A673 (cell line): ENCODE data around the gene CNIH3. TPM values are rescaled to one million over a fixed set of nuclear protein-coding genes. Genes with fewer than 3 reads are reported as not detected.

Source experiments
- BruUV-seq: library from RNA; stranded (reverse); fragments of 400-500 nt; replicated peaks from 2 replicates; lab custom pipeline; 2021; lab: Mats Ljungman, UMichigan
- CTCF ChIA-PET: fragments of 300-600 bp; sonication (Branson Sonifier 250); formaldehyde crosslinking; loops from one replicate; lab custom pipeline; 2022; ENCODE audit warnings: antibody characterized with exemption; lab: Charles Lee
- POLR2A ChIA-PET: fragments of 300-600 bp; sonication (Branson Sonifier 250); formaldehyde crosslinking; loops from one replicate; lab custom pipeline; 2022; ENCODE audit warnings: antibody characterized with exemption; ENCODE audit not compliant: low non-redundant PET; lab: Charles Lee
- DNase-seq: peaks from one replicate; pipeline ENCODE4 v3.0.0-alpha.2; 2015; ENCODE audit warnings: low spot score
- H3K27ac ChIP-seq: fragments of 200-600 bp; sonication (generic); 2 replicates; pipeline ENCODE4 v1.5.1; 2016; ENCODE audit warnings: mixed run types, low read depth, mild to moderate bottlenecking, mixed read lengths, antibody characterized with exemption, low read length; ENCODE audit not compliant: poor library complexity, severe bottlenecking
- H3K27me3 ChIP-seq: fragments of 200-600 bp; sonication (generic); replicated peaks from 2 replicates; pipeline ENCODE4 v1.6.1; 2017; ENCODE audit warnings: mixed run types, low read depth, mild to moderate bottlenecking, mixed read lengths, antibody characterized with exemption, low read length; ENCODE audit not compliant: insufficient read depth, poor library complexity
- H3K36me3 ChIP-seq: fragments of 200-600 bp; sonication (generic); 2 replicates; pipeline ENCODE4 v1.6.1; 2016; ENCODE audit warnings: mixed run types, mild to moderate bottlenecking, mixed read lengths, antibody characterized with exemption, low read length; ENCODE audit not compliant: insufficient read depth, poor library complexity, severe bottlenecking
- H3K4me1 ChIP-seq: fragments of 200-600 bp; sonication (generic); 2 replicates; pipeline ENCODE4 v1.6.1; 2017; ENCODE audit warnings: mixed run types, mild to moderate bottlenecking, mixed read lengths, antibody characterized with exemption, low read length; ENCODE audit not compliant: insufficient read depth, poor library complexity, severe bottlenecking
- H3K4me3 ChIP-seq: fragments of 200-600 bp; sonication (generic); 2 replicates; pipeline ENCODE4 v1.5.1; 2016; ENCODE audit warnings: low read depth, mixed run types, mild to moderate bottlenecking, mixed read lengths, low read length; ENCODE audit not compliant: poor library complexity, severe bottlenecking
- H3K9me3 ChIP-seq: fragments of 200-600 bp; sonication (generic); 2 replicates; pipeline ENCODE4 v1.6.1; 2016; ENCODE audit warnings: mixed run types, low read depth, mild to moderate bottlenecking, mixed read lengths, antibody characterized with exemption, low read length; ENCODE audit not compliant: poor library complexity, severe bottlenecking
- CTCF ChIP-seq: fragments of 300-800, 200-600 bp; sonication (generic); conservative IDR thresholded peaks from 2 replicates; pipeline ENCODE4 v1.5.1; 2017; ENCODE audit warnings: low read depth, mild to moderate bottlenecking, antibody characterized with exemption, low read length, moderate library complexity, mixed read lengths
- EZH2 ChIP-seq: fragments of 200-600 bp; sonication (generic); IDR thresholded peaks from 2 replicates; pipeline ENCODE4 v1.6.1; 2017; ENCODE audit warnings: borderline replicate concordance, low read depth, mild to moderate bottlenecking, mixed read lengths, antibody characterized with exemption, low read length; ENCODE audit not compliant: poor library complexity, severe bottlenecking
- intact Hi-C: fragments of 100-400 bp; cut with micrococcal nuclease; formaldehyde crosslinking; loops from one replicate; pipeline ENCODE4 v1.10.0; 2022; ENCODE audit not compliant: unreplicated experiment
- total RNA-seq: library from RNA; stranded (reverse); gene quantifications from 2 replicates; pipeline ENCODE4 v1.2.3, GENCODE V29; 2021

Gene CNIH3
- total RNA-seq, 1 experiment from 2014 or later: 3.8 TPM

- Histone ChIP-seq H3K27me3 (no peaks in the 10 kb centered on the region), H3K4me1 (peaks cover 3% of the 10 kb centered on the region), H3K4me3 (no peak overlapping the region), H3K9me3 (no peaks in the 10 kb centered on the region), H3K36me3 (no peaks in the 10 kb centered on the region), H3K27ac (no peak overlapping the region)
- intact Hi-C loops: loop anchor here (10.0 kb wide), 1 partner anchor 220 kb away; no protein-coding TSS in a partner anchor
- POLR2A ChIA-PET: no interaction called here
- TF ChIP-seq EZH2 (no peak), CTCF (no peak)
- no TSS peak for BruUV-seq
- no peak for DNase-seq
- CTCF ChIA-PET: no interaction called here
These were observed 128.4 kb downstream of the CNIH3 start for GRCh38 chr1:224744521-224744920.

GRCh38 chr1:224745394-224745793, 129.3 kb downstream of the CNIH3 start:
- BruUV-seq: no TSS peak
- TF ChIP-seq CTCF: no peak
- TF ChIP-seq EZH2: no peak
- intact Hi-C loops: loop anchor here (10.0 kb wide), 1 partner anchor 221 kb away; no protein-coding TSS in a partner anchor
- H3K27me3 ChIP-seq: no peaks in the 10 kb centered on the region
- ChIA-PET POLR2A (no interaction called here), CTCF (no interaction called here)
- H3K36me3 ChIP-seq: no peaks in the 10 kb centered on the region
- H3K9me3 ChIP-seq: no peaks in the 10 kb centered on the region
- DNase-seq: no peak
- no peak overlapping the region for H3K27ac ChIP-seq
- H3K4me3 ChIP-seq: no peak overlapping the region
- H3K4me1 ChIP-seq: peaks cover 3% of the 10 kb centered on the region

- intact Hi-C loops: loop anchor here (10.0 kb wide), 1 partner anchor 221 kb away; no protein-coding TSS in a partner anchor
- Histone ChIP-seq H3K36me3 (no peaks in the 10 kb centered on the region), H3K4me3 (no peak overlapping the region), H3K27me3 (no peaks in the 10 kb centered on the region), H3K4me1 (peaks cover 3% of the 10 kb centered on the region), H3K9me3 (no peaks in the 10 kb centered on the region), H3K27ac (no peak overlapping the region)
- TF ChIP-seq EZH2: no peak
- TF ChIP-seq CTCF: no peak
- DNase-seq: no peak
- CTCF ChIA-PET: no interaction called here
- POLR2A ChIA-PET: no interaction called here
- no TSS peak for BruUV-seq
These were observed 129.8 kb downstream of the CNIH3 start for GRCh38 chr1:224745924-224746323.
